Thyroid gland (tissue), 4 donors: ENCODE measurements around the gene SORL1. TPM values are rescaled to one million over a fixed set of nuclear protein-coding genes. Genes with fewer than 3 reads are reported as not detected.

Source experiments
- DNase-seq, 2 donors: peaks; one replicate each; pipeline ENCODE4 v3.0.0-alpha.2; 2019
- H3K27ac ChIP-seq, 3 donors: fragments of 200-600 bp; sonication (generic); 1 replicate in 2 of 3; 2 replicates in 1 of 3; pipeline ENCODE4 v1.5.1; 2016 to 2019; ENCODE audit warnings: mild to moderate bottlenecking in 1 of 3, moderate library complexity in 1 of 3
- H3K27me3 ChIP-seq: fragments of 200-600 bp; sonication (generic); one replicate; pipeline ENCODE4 v1.5.1; 2019
- H3K36me3 ChIP-seq, 2 donors: fragments of 200-600 bp; sonication (generic); one replicate each; pipeline ENCODE4 v1.5.1; 2016 to 2019
- H3K4me1 ChIP-seq, 2 donors: fragments of 200-600 bp; sonication (generic); one replicate each; pipeline ENCODE4 v1.5.1; 2017 to 2019
- H3K4me3 ChIP-seq, 3 donors: fragments of 200-600 bp; sonication (generic); replicated peaks in 1 of 3; 1 replicate in 2 of 3; 2 replicates in 1 of 3; pipeline ENCODE4 v1.5.1; 2016; ENCODE audit warnings: mild to moderate bottlenecking in 1 of 3
- H3K9me3 ChIP-seq: fragments of 200-600 bp; sonication (generic); one replicate; pipeline ENCODE4 v1.5.1; 2017
- POLR2A ChIP-seq, 2 donors: fragments of 450-650 bp; IDR thresholded peaks; one replicate each; pipeline ENCODE4 v1.6.1; 2017; ENCODE audit warnings: antibody characterized with exemption in 2 of 2, mild to moderate bottlenecking in 2 of 2, moderate library complexity in 1 of 2
- WGBS, 2 donors: methylation state at CpG; one replicate each; pipeline ENCODE4 v1.1.5; 2017; 5-methylcytosine and 5-hydroxymethylcytosine counted together
- intact Hi-C: fragments of 100-400 bp; cut with DNase I; formaldehyde crosslinking; loops from one replicate; pipeline ENCODE4 v1.15.1; 2023
- total RNA-seq, 4 donors: library from RNA; depleted of rRNA; stranded (reverse); fragments of >200 nt; gene quantifications; one replicate each; pipeline ENCODE4 v1.2.3, GENCODE V29; 2016
- TF ChIP-seq, protein P1 (sequence below), 6 experiments: fragments of 200-600 bp in 3 of 6; fragments of 450-650 bp in 3 of 6; sonication (generic) in 3 of 6; IDR thresholded peaks; one replicate each; pipeline ENCODE4 v1.5.1; 2016 to 2019; ENCODE audit warnings: antibody characterized with exemption in 6 of 6, mild to moderate bottlenecking in 2 of 6, inconsistent platforms in 1 of 6, moderate library complexity in 1 of 6

Gene SORL1
- total RNA-seq, 4 donors from 2014 or later, result 19.6 to 73.8 (median 53.6) TPM

GRCh38 chr11:121590772-121591404 is 138.8 kb downstream of the SORL1 start:
- TF ChIP-seq, protein P1, sequence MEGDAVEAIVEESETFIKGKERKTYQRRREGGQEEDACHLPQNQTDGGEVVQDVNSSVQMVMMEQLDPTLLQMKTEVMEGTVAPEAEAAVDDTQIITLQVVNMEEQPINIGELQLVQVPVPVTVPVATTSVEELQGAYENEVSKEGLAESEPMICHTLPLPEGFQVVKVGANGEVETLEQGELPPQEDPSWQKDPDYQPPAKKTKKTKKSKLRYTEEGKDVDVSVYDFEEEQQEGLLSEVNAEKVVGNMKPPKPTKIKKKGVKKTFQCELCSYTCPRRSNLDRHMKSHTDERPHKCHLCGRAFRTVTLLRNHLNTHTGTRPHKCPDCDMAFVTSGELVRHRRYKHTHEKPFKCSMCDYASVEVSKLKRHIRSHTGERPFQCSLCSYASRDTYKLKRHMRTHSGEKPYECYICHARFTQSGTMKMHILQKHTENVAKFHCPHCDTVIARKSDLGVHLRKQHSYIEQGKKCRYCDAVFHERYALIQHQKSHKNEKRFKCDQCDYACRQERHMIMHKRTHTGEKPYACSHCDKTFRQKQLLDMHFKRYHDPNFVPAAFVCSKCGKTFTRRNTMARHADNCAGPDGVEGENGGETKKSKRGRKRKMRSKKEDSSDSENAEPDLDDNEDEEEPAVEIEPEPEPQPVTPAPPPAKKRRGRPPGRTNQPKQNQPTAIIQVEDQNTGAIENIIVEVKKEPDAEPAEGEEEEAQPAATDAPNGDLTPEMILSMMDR (IDR thresholded peaks at IDR 0.05), result no peak
- no peak for TF ChIP-seq POLR2A (IDR thresholded peaks at IDR 0.05)

GRCh38 chr11:121591405-121592033 is 139.4 kb downstream of the SORL1 start:
- 25 to 28% methylated on average over 3 of the region's 3 CpGs for WGBS, 2 donors
- Histone ChIP-seq H3K27me3 (no peaks in the 10 kb centered on the region), H3K4me1 (peaks cover 0 to 4% of the 10 kb centered on the region in 2 donors), H3K9me3 (no peaks in the 10 kb centered on the region), H3K36me3 (peaks cover 0 to 7% of the 10 kb centered on the region in 2 donors), H3K4me3 (no peak overlapping the region), H3K27ac (no peak overlapping the region)
- DNase-seq, result peak; percentile 65 to 66
- no peak for TF ChIP-seq POLR2A (IDR thresholded peaks at IDR 0.05)
- TF ChIP-seq, protein P1 (IDR thresholded peaks at IDR 0.05), result peak; percentile 66 to 89 (median 80)
- intact Hi-C loops, result loop anchor here (5.0 kb wide), 1 partner anchor 274 kb away; no protein-coding TSS in a partner anchor

More at GRCh38 chr11:121590772-121591404, 138.8 kb downstream of the SORL1 start:
- H3K36me3 ChIP-seq, result peaks cover 0 to 4% of the 10 kb centered on the region in 2 donors
- no peak overlapping the region for H3K27ac ChIP-seq
- H3K27me3 ChIP-seq, result no peaks in the 10 kb centered on the region
- H3K4me3 ChIP-seq, result no peak overlapping the region
- no peaks in the 10 kb centered on the region for H3K9me3 ChIP-seq
- intact Hi-C loops, result loop anchor here (5.0 kb wide), 1 partner anchor 274 kb away; no protein-coding TSS in a partner anchor
- peaks cover 0 to 7% of the 10 kb centered on the region in 2 donors for H3K4me1 ChIP-seq
- 89 to 95% methylated on average over 11 to 12 of the region's 12 CpGs for WGBS, 2 donors
- no peak for DNase-seq

- Histone ChIP-seq H3K4me3 (no peak overlapping the region), H3K27ac (no peak overlapping the region), H3K36me3 (peaks cover 0 to 7% of the 10 kb centered on the region in 2 donors), H3K27me3 (no peaks in the 10 kb centered on the region), H3K9me3 (no peaks in the 10 kb centered on the region), H3K4me1 (no peaks in the 10 kb centered on the region)
- WGBS, 2 donors, result 82 to 83% methylated on average over 2 of the region's 2 CpGs
- DNase-seq, result no peak
- TF ChIP-seq, protein P1 (IDR thresholded peaks at IDR 0.05), result no peak
- no peak for TF ChIP-seq POLR2A (IDR thresholded peaks at IDR 0.05)
- intact Hi-C loops, result loop anchor here (5.0 kb wide), 1 partner anchor 275 kb away; no protein-coding TSS in a partner anchor
Measured at GRCh38 chr11:121592708-121593107, 140.6 kb downstream of the SORL1 start.

GRCh38 chr11:121595717-121596161 is 143.6 kb downstream of the SORL1 start:
- no peak for DNase-seq
- intact Hi-C loops, result no loop called here
- TF ChIP-seq, protein P1 (IDR thresholded peaks at IDR 0.05), result no peak
- no peak for TF ChIP-seq POLR2A (IDR thresholded peaks at IDR 0.05)
- Histone ChIP-seq H3K4me1 (no peaks in the 10 kb centered on the region), H3K4me3 (no peak overlapping the region), H3K36me3 (peaks cover 0 to 7% of the 10 kb centered on the region in 2 donors), H3K27ac (no peak overlapping the region), H3K9me3 (no peaks in the 10 kb centered on the region), H3K27me3 (no peaks in the 10 kb centered on the region)
- WGBS, 2 donors, result 88 to 89% methylated on average over 15 of the region's 15 CpGs
